Measurements from ENCODE around the gene TBATA.
"Not testable (repeated sequence)": the region's sequence is repeated elsewhere in the genome, so short reads cannot be mapped to it uniquely, and the experiment has no call there.

TBATA gene

DNA sequence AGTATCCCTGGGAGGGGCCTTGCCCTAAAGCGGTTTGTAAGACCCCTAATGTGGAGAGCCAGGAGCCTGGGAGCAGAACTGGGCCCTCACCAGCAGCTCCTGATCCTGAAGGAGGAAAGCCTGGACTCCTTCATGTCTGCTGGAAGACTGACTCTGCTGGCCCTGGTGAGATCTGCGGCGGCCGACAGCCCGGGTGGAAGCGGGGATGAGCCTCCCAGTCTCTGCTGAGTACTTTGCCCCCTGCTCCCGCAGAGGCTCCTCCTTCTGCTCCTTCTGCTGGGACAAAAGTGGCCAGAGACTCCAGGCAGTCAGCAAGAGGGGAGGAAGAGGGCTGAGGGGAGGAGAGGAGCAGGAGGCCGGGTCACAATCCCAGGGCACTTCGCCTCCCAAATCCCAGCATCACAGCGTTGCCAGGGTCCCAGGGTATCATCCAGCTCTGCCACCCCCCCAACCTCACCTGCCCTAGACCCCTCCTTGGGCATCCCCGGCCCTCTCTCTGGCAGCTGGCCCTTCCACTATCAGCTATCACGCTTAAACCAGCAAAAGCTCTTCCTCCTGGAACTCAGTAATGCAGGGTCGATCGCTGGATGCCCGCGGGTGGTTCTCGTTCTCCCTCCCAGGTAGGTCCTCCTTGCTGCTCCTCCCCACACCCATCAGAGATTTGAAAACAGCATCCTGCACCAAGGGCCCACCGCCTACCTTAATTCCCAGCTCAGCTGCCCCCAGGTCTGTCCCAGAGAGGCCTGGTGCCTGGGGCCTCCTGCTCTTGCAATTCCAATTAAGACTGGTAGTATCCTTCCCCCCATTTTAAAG is 7.9 kb downstream of the TBATA start:
- no peak for DNase-seq

DNA sequence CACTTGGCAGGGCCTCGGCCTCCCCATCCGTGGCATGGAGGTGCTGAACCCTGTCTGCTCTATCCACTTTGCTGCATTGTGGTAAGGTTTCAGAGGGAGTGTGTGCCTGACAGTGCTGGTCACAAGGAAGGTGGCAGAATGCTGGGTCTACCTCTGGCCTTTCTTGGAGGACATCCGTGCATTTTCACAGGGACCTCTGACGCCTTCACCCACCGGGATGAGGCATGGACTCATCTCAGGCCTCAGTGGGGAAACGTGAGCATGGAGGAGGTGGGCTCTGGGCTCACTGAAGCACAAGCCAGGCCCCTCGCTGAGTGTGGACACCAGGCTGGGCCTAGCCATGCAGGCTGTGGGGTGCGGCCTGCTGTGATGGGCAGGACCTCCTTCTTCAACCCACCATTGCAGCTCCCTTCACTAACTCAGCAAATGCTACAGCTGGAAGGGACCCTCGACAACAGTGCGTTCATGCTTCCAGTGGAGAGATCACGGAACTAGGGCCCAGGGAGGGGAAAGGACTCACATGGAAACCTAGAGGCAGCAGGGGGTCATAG is 8.6 kb downstream of the TBATA start:
- DNase-seq: no peak

DNA sequence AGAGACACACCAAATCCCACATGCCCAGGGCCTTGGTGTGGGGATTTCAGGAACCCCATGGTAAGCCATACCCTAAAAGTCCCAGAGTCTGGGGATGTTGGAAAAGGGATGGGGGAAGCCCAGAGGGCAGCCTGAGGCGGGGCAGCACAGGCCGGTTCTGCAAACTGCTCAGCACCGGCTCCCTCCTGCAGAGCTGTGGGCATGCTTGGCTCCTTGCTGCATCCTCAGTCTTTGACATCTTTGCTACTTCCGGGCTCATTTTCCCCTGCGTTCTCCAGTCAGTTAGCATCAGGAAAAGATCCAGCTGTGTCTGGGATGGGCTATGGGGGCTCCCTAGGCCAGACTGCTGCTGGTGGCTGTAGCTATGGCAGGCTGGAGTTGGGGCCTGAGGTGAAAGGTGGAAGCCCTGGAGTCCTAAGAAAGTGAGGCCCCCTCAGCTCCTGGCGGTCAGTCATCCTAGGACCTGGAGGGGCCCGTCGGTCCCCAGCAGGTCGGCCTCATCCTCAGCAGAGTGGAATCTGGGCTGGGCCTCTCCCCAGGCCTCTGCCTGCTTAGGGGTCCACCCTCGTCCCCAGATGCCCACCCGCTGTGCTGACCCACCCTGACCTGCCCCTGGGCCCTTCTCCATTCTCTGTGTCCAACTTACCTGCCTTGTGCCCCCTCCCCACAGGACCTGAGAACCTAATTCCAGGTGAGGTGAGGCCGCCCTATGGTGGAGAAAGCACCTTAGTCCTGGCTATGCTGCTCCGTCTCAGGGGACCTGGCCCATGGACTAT is 9.3 kb downstream of the TBATA start:
- no peak for DNase-seq

DNA sequence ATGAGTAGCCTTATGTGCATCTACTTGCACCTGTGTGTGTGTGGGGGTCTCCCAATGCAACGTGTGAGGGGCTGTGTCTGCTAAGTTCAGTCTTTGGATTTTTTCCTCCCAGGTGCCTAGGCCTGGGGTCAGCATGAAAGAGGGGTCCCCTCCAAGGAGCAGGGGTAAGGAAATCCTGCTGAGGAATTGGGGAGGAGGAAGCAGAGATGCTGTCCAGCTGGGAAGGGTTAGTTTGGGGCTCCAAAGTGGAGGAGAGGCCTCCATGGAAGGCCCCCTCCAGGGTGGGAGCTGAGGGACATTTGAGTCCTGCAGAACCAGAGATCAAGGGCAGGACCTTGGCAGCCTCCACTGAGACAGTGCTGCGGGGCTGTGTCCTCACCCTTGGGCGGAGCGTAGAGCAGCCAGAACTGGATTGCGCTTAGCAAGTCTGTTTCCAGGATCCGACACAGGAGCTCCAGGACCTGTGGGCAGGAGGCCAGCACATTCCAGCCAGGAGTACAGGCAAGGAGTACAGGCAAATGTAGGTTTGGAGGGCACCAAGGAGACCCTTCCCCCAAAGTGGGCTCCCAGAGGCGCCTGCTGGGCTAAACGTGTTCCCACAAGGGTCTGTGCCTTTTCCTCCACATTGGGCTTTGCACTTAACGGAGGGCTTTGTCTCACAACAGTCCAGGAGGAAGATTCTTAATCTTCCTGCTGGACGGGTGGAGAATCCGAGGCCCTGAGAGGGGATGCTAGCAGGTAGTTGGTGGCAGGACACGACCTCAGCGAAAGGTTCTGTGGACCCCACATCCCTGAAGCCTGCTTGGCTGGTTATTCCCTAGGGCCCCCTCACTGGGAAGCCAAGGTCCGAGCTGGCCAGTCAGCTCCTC is 10.1 kb downstream of the TBATA start:
- DNase-seq: no peak

DNA sequence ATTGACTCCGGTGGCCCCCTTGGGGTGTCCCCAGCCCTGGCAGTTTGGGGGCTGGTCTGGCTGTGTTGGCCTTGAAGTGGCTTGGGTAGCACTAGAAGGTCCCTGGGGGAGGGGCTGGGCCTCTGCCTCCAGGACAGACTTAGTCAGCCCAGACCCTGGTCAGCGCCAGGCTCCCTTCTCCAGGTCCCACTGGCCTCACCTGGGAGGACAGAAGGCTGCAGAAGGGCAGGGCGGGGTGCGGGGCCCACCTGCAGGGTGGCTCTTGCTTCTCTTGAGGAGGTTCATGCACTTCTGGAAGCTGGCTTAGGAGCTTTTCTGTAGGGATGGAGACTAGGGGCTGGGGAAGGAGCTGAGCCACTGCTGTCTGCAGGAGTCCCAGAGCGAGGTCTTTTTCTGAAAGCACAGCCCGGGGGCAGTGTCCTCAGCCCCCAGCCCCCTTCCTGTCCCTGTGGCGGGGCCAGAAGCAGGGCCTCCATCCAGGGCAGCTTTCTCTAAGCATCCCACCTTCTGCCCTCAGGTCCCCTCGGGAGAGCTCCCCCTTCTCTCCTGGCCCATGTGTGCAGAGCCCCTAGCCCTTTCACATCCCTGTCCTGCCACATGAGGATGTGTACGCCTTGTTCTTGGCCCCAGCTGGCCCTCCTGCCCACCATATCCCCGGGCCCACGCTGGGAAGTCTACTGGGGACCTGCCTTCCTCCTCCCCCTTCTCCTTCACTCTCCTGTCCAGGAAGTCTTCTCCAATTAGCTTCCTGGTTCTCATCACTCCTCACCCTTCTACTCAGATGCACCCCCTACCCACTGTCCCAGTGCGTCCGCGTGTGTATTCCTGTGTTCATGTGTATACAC is 11.0 kb downstream of the TBATA start:
- no peak for DNase-seq

DNA sequence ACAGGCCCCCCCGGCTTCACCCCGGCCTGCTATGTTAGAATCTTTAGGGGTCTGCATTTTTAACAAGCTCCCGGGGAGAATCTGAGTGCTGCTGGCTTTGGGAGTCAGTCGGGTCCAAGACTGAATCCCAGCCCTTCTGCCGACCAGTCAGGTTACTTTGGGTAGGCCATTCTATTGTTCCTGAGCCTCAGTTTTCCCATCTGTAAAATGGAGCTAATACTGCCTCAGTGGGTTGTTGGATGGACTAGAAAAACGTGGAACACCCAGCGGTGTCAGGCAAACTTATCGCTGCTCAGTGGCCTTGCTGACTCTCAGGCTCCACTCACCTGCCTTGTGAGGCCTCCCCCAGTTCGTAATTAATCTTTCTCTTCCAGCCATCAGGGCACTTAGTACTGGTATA is 11.7 kb downstream of the TBATA start:
- DNase-seq: no peak

DNA sequence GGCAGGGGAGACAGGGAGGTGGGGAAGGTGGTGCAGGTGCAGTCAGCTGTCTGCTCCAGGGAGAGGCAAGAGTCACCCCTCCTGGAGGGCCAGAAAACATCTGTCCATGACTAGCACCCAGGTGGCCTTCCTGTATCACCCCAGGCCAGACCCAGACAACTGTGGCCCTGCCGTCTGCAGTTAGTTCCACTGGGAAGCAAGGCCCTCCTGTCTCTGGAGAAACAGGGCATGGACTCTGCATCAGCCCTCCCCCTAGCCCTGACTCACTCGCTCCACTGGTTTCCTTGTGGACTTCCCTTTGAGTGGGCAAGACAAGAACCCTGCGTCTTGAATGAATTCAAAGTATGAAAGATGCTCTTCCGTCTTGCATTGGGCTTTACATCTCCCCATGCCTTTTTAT is 12.6 kb downstream of the TBATA start:
- no peak for DNase-seq

DNA sequence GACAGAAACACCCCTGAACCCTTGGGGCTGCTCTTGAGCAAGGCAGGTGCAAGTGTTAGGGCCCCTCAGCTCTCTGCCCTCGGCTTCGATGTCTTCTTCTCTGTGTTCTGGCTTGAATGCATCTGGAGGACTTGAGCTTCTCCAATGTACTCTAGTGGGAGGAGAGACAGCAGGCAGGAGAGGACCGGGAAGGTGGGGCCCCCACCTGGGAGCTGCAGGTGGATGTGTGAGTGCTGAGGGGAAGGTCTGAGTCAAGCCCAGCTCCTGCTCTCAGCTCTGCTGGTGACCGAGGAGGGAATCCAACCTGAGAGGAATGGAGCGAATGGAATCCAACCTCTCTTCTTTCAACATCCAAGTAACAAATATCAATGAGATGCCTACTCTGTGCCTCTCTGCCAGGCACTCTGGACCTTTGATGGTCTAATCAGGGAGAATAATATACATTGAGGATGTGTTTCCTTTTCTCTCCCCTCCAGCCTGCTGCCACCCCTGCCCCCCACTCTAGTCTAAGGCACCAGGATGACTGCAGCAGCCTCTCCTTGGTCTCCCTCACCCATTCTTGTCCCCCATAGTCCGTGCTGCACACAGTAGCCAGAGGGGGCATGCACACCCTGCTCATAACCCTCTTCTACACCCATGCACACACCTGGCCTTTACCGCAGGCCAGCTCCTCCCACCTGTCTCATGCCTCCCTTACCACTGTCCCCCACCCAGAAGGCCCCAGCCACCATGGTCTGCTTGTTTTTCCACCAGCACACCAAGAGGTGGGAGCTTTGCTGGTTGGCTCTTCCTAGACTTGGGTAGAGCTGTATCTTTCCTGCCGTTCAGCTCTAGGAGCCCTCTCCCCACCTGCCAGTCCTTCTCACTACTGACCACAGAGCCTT is 13.6 kb downstream of the TBATA start:
- DNase-seq: no peak

DNA sequence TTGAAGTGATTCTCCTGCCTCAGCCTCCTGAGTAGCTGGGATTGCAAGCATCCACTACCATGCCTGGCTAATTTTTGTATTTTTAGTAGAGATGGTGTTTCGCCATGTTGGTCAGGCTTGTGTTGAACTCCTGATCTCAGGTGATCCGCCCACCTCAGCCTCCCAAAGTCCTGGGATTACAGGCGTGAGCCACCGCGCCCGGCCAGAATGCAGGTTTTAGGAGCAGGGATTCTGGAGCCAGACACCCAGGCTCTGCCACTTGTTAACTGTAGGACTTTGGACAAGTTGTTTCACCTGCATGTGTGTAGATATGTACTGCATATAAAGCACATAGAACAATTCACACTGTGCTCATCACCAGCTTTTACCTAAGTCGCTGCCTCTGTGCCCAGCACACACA is 14.7 kb downstream of the TBATA start:
- not testable (repeated sequence) for DNase-seq

DNA sequence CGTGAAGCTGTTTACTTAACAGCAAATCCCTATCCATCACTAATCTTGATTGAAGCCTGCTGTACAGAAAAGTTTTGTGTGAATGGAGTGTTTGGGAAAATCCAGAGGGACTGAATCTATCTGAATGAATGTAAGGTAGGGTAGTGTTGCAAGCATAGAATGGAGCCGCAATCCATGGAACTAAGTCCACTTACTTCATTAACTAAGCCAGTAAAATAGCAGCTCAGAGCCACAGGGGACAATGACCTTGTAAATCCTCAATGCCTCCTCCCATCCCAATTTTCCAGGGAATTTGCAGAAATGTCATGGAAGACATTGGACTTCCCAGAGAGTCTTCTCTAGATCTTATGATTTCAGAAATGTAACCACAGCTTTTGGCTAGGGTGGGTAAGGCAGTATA is 15.2 kb downstream of the TBATA start:
- no peak for DNase-seq

DNA sequence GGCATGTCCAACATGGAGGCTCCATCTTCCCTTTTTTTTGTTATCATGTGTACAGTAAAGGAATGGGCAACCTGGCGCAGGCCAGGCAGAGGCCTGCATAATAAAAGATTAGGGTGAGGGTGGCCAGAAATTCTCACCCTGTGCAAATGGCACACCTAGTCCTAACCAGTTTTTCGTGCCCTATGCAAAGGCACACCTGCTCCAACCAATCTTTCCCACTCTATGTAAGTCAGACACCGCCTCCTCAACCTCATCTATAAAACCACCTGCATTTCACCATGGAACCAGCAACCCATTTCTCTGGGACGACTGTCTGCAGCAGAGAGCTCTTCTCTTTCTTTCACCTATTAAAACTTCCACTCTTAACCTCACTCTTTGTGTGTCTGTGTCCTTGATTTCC is 16.1 kb downstream of the TBATA start:
- DNase-seq: no peak

DNA sequence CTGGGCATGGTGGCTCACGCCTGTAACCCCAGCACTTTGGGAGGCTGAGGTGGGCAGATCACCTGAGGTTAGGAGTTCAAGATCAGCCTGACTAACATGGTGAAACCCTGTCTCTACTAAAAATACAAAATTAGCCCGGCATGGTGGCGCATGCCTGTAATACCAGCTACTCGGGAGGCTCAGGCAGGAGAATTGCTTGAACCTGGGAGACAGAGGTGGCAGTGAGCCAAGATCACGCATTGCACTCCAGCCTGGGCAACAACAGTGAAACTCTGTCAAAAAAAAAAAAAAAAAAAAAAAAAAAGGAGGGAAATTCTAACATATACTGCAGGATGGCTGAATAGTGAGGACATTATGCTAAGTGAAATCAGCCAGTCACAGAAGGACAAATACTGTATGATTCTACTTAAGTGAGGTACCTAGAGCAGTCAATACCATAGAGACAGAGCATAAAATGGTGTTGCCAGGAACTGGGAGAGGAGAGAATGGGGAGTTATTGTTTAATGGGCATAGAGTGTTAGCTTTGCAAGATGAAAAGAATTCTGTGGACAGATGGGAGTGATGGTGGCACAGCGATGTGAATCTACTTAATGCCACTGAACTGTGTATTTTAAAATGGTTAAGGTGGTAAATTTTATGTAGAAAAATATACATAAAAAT is 17.0 kb downstream of the TBATA start:
- DNase-seq: not testable (repeated sequence)

DNA sequence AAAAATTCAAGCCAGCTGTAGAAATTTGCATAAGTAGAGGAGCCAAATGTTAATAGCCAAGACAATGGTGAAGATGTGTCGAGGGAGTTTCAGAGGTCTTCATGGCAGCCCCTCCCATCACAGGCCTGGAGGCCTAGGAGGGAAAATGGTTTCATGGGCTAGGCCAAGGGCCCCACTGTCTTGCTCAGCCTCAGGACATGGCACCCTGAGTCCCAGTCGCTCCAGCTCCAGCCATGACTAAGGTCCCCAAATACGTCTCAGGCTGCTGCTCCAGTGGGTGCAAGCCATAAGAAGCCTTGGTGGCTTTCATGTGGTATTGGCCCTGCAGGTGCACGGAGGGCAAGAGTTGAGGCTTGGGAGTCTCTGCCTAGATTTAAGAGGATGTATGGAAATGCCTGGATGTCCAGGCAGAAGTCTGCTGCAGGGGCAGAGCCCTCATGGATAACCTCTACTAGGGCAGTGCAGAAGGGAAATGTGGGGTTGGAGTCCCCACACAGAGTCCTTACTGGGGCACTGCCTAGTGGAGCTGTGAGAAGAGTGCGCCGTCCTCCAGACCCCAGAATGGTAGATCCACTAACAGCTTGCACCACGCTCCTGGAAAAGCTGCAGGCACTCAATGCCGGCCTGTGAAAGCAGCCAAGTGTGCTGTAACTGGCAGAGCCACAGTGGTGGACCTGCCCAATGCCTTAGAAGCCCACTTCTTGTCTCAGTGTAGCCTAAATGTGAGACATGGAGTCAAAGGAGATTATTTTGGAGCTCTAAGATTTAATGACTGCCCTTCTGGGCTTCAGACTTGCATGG is 19.2 kb downstream of the TBATA start:
- DNase-seq: no peak

DNA sequence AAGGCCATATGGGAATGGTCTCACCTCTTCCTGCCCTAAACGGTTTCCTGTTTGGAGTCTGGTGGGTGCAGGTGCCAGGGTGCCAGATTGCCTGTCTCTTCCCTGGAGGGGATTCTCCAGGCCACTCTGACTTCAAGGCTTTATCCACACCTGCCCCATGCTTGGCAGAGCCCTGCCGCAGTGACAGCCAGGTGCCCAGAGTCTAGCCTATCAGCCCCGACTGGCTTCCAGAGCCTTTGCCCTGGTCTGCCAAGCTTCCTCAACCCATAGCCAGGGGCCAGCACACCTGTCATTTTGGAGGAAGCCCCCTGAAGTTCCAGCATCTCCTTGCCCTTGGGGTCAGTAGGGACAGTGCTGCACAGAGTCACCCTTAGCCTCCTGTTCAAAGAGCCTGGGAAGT is 21.6 kb downstream of the TBATA start:
- no peak for DNase-seq

DNA sequence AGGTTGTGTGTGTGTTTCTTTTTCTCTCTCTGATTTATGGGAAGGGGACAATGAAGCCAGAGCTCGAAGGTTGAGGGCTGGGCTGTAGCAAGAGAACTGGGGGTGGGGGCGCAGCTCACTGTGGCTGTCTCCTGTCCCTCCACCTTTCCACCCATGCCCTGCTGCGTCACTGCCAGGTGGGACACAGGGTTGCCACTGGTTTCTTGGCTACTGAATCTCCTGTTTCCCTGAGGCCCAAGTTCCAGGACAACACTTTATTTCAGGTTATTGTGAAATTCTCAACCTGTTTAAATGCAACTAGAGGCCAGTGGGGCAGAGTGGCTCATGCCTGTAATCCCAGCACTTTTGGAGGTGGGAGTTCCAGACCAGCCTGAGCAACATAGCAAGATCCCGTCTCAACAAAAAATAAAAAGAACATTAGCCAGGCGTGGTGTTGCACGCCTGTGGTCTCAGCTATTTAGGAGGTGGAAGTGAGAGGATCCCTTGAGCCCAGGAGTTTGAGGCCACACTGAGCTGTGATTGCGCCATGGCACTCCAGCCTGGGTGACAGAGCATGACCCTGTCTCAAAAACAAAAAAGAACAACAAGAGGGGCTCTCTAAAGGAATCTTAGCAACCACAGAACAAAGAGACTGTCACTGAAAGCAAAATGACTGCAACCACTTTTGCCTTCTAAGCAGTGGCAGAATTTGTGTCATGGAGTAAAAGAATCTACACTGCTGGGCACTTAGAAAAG is 22.6 kb downstream of the TBATA start:
- no peak for DNase-seq

DNA sequence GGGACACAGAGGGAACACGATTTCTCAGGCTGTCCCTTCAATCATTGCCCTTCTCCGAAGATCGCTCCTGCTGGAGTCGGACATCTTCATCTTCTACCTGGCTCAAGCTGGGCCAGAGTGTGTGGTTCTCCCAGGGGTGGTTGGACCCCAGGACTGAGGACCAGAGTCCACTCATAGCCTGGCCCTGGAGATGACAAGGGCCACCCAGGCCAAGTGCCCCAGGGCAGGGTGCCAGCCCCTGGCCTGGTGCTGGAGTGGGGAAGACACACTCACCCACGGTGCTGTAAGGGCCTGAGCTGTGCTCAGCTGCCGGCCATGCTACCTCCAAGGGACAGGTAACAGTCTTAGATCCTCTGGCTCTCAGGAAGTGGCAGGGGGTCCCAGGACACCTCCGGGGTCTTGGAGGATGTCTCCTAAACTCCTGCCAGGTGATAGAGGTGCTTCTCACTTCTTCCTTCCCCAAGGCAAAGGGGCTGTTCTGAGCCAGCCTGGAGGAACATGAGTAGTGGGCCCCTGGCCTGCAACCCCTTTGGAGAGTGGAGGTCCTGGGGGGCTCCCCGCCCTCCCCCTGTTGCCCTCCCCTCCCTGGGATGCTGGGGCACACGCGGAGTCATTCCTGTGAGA is 23.3 kb downstream of the TBATA start:
- DNase-seq: no peak

DNA sequence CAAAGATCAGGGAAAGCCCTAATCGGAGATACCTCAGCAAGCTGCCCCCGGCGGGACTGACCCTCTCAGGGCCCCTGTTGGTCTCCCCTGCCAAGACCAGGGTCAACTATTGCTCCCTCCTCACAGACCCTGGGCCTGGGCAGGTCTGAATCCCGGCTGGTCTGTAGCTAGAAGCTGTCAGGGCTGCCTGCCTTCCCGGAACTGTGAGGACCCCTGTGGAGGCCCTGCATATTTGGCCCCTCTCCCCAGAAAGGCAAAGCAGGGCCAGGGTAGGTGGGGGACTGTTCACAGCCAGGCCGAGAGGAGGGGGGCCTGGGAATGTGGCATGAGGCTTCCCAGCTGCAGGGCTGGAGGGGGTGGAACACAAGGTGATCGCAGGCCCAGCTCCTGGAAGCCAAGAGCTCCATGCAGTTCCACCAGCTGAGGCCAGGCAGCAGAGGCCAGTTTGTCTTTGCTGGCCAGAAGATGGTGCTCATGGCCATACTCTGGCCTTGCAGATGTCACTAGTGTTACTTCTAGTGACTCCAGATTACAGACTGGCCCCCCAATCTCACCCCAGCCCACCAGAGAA is 24.1 kb downstream of the TBATA start:
- no peak for DNase-seq

DNA sequence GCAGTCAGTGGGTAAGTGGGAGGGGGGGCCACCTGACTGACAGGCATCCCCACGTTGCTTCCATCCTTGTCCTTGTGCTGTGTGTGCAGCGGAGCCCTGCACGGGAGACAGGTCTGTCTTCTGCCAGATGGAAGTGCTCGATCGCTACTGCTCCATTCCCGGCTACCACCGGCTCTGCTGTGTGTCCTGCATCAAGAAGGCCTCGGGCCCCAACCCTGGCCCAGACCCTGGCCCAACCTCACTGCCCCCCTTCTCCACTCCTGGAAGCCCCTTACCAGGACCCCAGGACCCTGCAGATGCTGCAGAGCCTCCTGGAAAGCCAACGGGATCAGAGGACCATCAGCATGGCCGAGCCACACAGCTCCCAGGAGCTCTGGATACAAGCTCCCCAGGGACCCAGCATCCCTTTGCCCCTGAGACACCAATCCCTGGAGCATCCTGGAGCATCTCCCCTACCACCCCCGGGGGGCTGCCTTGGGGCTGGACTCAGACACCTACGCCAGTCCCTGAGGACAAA is 24.8 kb downstream of the TBATA start:
- DNase-seq: no peak

Measured in DMS79 treated with DMSO at 0.1 percent for 48 hours (cell line).